ENCODE measurements around the gene SPNS3. TPM values are rescaled to one million over a fixed set of nuclear protein-coding genes. Genes with fewer than 3 reads are reported as not detected.

The SPNS3 gene
- polyA plus RNA-seq, 2 of the 4 experiments (the other 2 are of a cell fraction) = not detected

- TF ChIP-seq, protein P1, sequence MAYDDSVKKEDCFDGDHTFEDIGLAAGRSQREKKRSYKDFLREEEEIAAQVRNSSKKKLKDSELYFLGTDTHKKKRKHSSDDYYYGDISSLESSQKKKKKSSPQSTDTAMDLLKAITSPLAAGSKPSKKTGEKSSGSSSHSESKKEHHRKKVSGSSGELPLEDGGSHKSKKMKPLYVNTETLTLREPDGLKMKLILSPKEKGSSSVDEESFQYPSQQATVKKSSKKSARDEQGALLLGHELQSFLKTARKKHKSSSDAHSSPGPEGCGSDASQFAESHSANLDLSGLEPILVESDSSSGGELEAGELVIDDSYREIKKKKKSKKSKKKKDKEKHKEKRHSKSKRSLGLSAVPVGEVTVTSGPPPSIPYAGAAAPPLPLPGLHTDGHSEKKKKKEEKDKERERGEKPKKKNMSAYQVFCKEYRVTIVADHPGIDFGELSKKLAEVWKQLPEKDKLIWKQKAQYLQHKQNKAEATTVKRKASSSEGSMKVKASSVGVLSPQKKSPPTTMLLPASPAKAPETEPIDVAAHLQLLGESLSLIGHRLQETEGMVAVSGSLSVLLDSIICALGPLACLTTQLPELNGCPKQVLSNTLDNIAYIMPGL (CRISPR knock-in tag; IDR thresholded peaks at IDR 0.05; ENCODE audit: borderline replicate concordance) = no peak
Observed at GRCh38 chr17:4420692-4421131, 13.0 kb upstream of the SPNS3 start (continued).

GRCh38 chr17:4422864-4423263 is 10.9 kb upstream of the SPNS3 start:
- POLR2A ChIA-PET = no interaction called here
- H3K4me2 ChIP-seq = no peak overlapping the region
- no peak for FAIRE-seq

DNA sequence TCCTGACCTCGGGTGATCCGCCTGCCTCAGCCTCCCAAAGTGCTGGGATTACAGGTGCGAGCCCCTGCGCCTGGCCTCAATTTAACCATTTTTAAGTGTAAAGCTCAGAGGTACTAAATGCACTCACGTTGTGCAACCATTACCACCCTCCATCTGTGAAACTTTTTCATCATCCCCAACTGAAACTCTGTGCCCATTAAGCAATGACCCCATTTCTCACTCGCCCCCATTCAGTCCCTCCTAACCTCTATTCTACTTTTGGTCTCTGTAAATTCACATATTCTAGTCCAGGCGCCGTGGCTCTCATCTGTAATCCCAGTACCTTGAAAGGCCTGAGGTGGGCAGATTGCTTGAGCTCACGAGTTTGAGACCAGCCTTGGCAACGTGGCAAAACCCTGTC is 8.3 kb upstream of the SPNS3 start:
- POLR2A ChIA-PET = no interaction called here
- FAIRE-seq (no peak), ATAC-seq (no peak), DNase-seq (ENCODE audit: low read depth in 1 of 2, low spot score in 1 of 2) (no peak)
- TF ChIP-seq ESRRA (IDR thresholded peaks at IDR 0.05; ENCODE audit: borderline replicate concordance, low read length) = no peak
- no peak for TF ChIP-seq NPAS2 (CRISPR knock-in tag; IDR thresholded peaks at IDR 0.05; ENCODE audit: borderline replicate concordance)
- TF ChIP-seq, protein P2, sequence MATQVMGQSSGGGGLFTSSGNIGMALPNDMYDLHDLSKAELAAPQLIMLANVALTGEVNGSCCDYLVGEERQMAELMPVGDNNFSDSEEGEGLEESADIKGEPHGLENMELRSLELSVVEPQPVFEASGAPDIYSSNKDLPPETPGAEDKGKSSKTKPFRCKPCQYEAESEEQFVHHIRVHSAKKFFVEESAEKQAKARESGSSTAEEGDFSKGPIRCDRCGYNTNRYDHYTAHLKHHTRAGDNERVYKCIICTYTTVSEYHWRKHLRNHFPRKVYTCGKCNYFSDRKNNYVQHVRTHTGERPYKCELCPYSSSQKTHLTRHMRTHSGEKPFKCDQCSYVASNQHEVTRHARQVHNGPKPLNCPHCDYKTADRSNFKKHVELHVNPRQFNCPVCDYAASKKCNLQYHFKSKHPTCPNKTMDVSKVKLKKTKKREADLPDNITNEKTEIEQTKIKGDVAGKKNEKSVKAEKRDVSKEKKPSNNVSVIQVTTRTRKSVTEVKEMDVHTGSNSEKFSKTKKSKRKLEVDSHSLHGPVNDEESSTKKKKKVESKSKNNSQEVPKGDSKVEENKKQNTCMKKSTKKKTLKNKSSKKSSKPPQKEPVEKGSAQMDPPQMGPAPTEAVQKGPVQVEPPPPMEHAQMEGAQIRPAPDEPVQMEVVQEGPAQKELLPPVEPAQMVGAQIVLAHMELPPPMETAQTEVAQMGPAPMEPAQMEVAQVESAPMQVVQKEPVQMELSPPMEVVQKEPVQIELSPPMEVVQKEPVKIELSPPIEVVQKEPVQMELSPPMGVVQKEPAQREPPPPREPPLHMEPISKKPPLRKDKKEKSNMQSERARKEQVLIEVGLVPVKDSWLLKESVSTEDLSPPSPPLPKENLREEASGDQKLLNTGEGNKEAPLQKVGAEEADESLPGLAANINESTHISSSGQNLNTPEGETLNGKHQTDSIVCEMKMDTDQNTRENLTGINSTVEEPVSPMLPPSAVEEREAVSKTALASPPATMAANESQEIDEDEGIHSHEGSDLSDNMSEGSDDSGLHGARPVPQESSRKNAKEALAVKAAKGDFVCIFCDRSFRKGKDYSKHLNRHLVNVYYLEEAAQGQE (IDR thresholded peaks at IDR 0.05) = no peak
- TF ChIP-seq NFE2L2 (conservative IDR thresholded peaks at IDR 0.05; ENCODE audit: low read length) = no peak
- TF ChIP-seq MAZ (IDR thresholded peaks at IDR 0.05; ENCODE audit: borderline replicate concordance, low read depth, low read length) = no peak
- no peak for TF ChIP-seq HES2 (IDR thresholded peaks at IDR 0.05)
- TF ChIP-seq HOXB5 (CRISPR knock-in tag; IDR thresholded peaks at IDR 0.05) = no peak
- TF ChIP-seq HOXA7 (CRISPR knock-in tag; IDR thresholded peaks at IDR 0.05) = no peak
- no peak for TF ChIP-seq PHF8 (IDR thresholded peaks at IDR 0.05; ENCODE audit: borderline replicate concordance, low read depth)
- no peak for TF ChIP-seq JUN (IDR thresholded peaks at IDR 0.05)
- TF ChIP-seq SREBF2 (IDR thresholded peaks at IDR 0.05) = no peak
- TF ChIP-seq CHD4 (IDR thresholded peaks at IDR 0.05; ENCODE audit: borderline replicate concordance) = no peak
- TF ChIP-seq NR3C1 (IDR thresholded peaks at IDR 0.05) = no peak
- no peak for TF ChIP-seq BHLHE40 (IDR thresholded peaks at IDR 0.05; ENCODE audit: low read depth, low read length)
- Histone ChIP-seq H3K9me3 (no peaks in the 10 kb centered on the region; the same call in 2 of the 3 replicates), H3K4me1 (no peaks in the 10 kb centered on the region), H3K4me2 (no peak overlapping the region), H3K4me3 (no peak overlapping the region), H3K27ac (no peak overlapping the region)
- 57% methylated on average over 10 of the region's 10 CpGs for WGBS (ENCODE audit: missing lambda C conversion rate)
- CTCF ChIA-PET = interaction anchor here (0.6 to 13.6 kb wide), 5 partner anchors 11 to 141 kb away, joined by 3 to 126 read pairs (median 4); partner anchors contain the start of gene SPNS3

More at GRCh38 chr17:4422864-4423263, 10.9 kb upstream of the SPNS3 start:
- Histone ChIP-seq H3K4me3 (no peak overlapping the region), H3K9me3 (no peaks in the 10 kb centered on the region; the same call in 2 of the 3 replicates), H3K4me1 (no peaks in the 10 kb centered on the region), H3K27ac (no peak overlapping the region)
- no peak for DNase-seq (ENCODE audit: low read depth in 1 of 2, low spot score in 1 of 2)
- CTCF ChIA-PET = interaction anchor here (1.0 to 13.6 kb wide), 5 partner anchors 17 to 223 kb away, joined by 3 to 126 read pairs (median 33); partner anchors contain the start of genes SPNS2 and SPNS3
- WGBS (ENCODE audit: missing lambda C conversion rate) = 62% methylated on average over 6 of the region's 6 CpGs
- TF ChIP-seq TP53 (CRISPR knock-in tag; IDR thresholded peaks at IDR 0.05) = no peak
- no peak for TF ChIP-seq ZSCAN20 (CRISPR knock-in tag; IDR thresholded peaks at IDR 0.05)
- TF ChIP-seq, protein P3, sequence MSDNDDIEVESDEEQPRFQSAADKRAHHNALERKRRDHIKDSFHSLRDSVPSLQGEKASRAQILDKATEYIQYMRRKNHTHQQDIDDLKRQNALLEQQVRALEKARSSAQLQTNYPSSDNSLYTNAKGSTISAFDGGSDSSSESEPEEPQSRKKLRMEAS (IDR thresholded peaks at IDR 0.05) = no peak
- no peak for TF ChIP-seq ZNF302 (CRISPR knock-in tag; IDR thresholded peaks at IDR 0.05)
- TF ChIP-seq, protein P2 (IDR thresholded peaks at IDR 0.05) = no peak
- TF ChIP-seq HOXB5 (CRISPR knock-in tag; IDR thresholded peaks at IDR 0.05) = no peak
- TF ChIP-seq, protein P4, sequence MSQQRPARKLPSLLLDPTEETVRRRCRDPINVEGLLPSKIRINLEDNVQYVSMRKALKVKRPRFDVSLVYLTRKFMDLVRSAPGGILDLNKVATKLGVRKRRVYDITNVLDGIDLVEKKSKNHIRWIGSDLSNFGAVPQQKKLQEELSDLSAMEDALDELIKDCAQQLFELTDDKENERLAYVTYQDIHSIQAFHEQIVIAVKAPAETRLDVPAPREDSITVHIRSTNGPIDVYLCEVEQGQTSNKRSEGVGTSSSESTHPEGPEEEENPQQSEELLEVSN (IDR thresholded peaks at IDR 0.05; ENCODE audit: borderline replicate concordance, low read depth) = no peak
- no peak for TF ChIP-seq POLR2AphosphoS2 (conservative IDR thresholded peaks at IDR 0.05; ENCODE audit: low read length)
- no peak for TF ChIP-seq KDM5A (IDR thresholded peaks at IDR 0.05)
- TF ChIP-seq RNF2 (IDR thresholded peaks at IDR 0.05; ENCODE audit: borderline replicate concordance, low read depth) = no peak
- TF ChIP-seq FOXS1 (CRISPR knock-in tag; IDR thresholded peaks at IDR 0.05) = no peak
- ATAC-seq = no peak

Measured in A549 (cell line).